Epithelial cell of proximal tubule (primary cell): Measurements from ENCODE around the gene EPHB2. TPM values are rescaled to one million over a fixed set of nuclear protein-coding genes. Genes with fewer than 3 reads are reported as not detected.

ENCODE experiments used
- DNase-seq: peaks from one replicate; pipeline ENCODE4 v3.0.0-alpha.2; 2011; ENCODE audit warnings: low read depth
- H3K4me3 ChIP-seq: 2 replicates; pipeline ENCODE4 v1.5.1; 2011; ENCODE audit warnings: low read depth, mild to moderate bottlenecking, low read length
- total RNA-seq: library from RNA; depleted of rRNA; stranded (reverse); fragments of >200 nt; gene quantifications from 2 replicates; pipeline ENCODE4 v1.2.3, GENCODE V29; 2015
- TF ChIP-seq, protein P1 (sequence below): conservative IDR thresholded peaks from 2 replicates; pipeline ENCODE4 v1.5.1; 2012; ENCODE audit warnings: low read depth, mild to moderate bottlenecking, low read length

The EPHB2 gene
- total RNA-seq, 1 donor from 2014 or later = 47.8 TPM

DNA sequence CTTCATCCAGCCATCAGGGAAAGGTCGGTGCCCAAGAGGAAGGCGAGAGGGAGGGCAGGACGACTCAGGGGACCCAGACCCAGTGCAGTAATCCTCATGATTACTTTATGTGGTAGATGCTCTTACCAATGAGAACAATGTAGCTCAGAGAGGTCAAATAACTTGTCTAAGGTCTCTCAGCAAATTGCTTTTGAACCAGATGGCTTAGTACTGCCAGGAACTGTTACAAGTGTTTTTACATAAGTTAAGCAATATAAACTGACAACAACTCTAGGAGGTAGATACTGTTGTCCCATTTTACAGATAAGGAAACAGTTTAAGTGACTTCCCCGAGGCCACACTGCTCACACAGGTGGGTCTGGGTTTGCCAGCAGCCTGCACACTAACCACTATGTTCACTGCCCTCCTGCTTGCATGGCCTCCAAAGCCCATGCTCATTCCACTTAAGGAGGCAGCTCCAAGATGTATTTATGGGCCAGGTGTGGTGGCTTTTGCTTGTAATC, 150.3 kb downstream of the EPHB2 start:
- no peak for DNase-seq
- TF ChIP-seq, protein P1, sequence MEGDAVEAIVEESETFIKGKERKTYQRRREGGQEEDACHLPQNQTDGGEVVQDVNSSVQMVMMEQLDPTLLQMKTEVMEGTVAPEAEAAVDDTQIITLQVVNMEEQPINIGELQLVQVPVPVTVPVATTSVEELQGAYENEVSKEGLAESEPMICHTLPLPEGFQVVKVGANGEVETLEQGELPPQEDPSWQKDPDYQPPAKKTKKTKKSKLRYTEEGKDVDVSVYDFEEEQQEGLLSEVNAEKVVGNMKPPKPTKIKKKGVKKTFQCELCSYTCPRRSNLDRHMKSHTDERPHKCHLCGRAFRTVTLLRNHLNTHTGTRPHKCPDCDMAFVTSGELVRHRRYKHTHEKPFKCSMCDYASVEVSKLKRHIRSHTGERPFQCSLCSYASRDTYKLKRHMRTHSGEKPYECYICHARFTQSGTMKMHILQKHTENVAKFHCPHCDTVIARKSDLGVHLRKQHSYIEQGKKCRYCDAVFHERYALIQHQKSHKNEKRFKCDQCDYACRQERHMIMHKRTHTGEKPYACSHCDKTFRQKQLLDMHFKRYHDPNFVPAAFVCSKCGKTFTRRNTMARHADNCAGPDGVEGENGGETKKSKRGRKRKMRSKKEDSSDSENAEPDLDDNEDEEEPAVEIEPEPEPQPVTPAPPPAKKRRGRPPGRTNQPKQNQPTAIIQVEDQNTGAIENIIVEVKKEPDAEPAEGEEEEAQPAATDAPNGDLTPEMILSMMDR = no peak
- no peak overlapping the region for H3K4me3 ChIP-seq

DNA sequence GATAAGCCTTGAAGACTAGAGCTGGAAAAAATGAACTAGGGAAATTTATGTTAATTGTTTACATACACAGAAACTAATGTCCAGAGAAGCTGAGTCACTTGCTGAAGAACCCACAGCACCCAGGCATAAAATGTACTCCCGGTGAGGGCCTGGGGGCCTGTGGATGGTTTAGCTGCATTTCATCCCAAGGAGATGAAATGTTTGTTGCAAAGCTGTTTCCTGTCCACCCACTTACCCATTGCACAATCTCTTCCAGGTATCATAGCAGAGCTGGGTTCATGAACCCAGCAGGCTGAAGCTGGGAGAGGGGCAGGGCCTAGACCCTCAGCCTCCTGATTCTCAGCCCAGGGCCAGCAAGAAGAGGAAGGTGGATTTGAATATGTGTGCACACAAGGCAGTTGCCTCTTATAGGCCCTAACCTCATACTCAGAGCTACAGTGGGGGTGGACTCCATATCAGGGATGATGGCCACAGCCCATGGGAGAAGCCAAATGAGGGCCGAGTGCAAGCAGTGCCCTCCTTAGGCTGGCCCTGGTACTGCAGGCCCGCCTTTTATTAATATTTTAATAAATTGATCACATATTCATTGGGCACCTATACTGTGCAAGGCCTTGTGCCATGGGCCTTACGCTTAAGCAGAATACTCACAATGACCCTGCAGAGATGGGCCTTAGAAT, 151.3 kb downstream of the EPHB2 start:
- no peak overlapping the region for H3K4me3 ChIP-seq
- no peak for DNase-seq
- TF ChIP-seq, protein P1 = peak; percentile 95

DNA sequence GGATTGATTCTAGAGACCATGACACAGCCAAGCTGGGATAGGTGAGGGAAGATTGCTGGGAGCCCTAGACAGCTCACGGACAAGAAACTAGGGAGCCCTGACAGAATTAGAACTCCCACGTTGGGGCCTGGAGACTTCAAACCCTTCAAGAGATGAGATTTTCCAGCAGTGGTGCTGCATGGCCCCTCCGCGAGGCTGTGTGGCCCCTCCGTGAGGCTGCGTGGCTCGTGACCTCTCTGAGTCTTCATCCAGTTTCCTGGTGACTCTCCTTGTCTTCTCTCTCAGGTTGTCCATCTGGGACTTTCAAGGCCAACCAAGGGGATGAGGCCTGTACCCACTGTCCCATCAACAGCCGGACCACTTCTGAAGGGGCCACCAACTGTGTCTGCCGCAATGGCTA, 152.1 kb downstream of the EPHB2 start:
- TF ChIP-seq, protein P1 = no peak
- no peak for DNase-seq
- H3K4me3 ChIP-seq = no peak overlapping the region

GRCh38 chr1:22863766-22864165, 153.1 kb downstream of the EPHB2 start:
- DNase-seq = no peak
- H3K4me3 ChIP-seq = no peak overlapping the region
- TF ChIP-seq, protein P1 = no peak

DNA sequence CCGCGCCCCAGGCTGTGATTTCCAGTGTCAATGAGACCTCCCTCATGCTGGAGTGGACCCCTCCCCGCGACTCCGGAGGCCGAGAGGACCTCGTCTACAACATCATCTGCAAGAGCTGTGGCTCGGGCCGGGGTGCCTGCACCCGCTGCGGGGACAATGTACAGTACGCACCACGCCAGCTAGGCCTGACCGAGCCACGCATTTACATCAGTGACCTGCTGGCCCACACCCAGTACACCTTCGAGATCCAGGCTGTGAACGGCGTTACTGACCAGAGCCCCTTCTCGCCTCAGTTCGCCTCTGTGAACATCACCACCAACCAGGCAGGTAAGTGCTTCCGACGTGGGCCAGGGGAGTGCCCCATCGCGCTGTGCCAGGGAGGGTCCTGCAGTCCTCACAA, 154.2 kb downstream of the EPHB2 start:
- no peak overlapping the region for H3K4me3 ChIP-seq
- no peak for DNase-seq
- TF ChIP-seq, protein P1 = no peak

DNA sequence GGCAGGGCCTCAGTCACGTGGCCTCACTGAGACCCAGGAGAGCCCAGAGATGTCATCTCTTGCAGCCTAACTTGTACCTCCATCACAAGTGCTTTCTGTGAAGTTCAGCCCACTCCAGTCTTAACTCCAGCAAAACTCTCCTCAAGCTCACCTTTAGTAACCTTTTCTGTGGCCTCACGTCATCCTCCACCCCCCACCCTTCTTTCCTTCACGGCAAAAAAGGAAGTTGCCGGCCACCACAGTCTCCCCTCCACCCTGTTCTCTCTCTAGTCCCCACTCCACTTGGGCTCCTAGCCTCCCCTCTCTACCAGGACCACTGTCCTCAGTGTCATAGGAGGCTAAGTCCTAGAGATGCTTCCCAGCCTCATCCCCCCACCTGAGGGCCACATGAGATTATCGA, 155.1 kb downstream of the EPHB2 start:
- TF ChIP-seq, protein P1 = no peak
- no peak overlapping the region for H3K4me3 ChIP-seq
- DNase-seq = no peak

GRCh38 chr1:22866868-22867267, 156.2 kb downstream of the EPHB2 start:
- DNase-seq = no peak
- H3K4me3 ChIP-seq = no peak overlapping the region
- TF ChIP-seq, protein P1 = no peak
